H1 (cell line): ENCODE data around the gene WDR59. TPM values are rescaled to one million over a fixed set of nuclear protein-coding genes. Genes with fewer than 3 reads are reported as not detected.
"Not testable (repeated sequence)": the region's sequence is repeated elsewhere in the genome, so short reads cannot be mapped to it uniquely, and the experiment has no call there.

ENCODE experiments used
- CTCF ChIA-PET: fragments of 300-600 bp; sonication (Branson Sonifier 250); formaldehyde crosslinking; loops from one replicate; lab custom pipeline; 2021; ENCODE audit not compliant: partially characterized antibody; lab: Charles Lee
- POLR2A ChIA-PET: fragments of 300-600 bp; sonication (Branson Sonifier 250); formaldehyde crosslinking; loops from one replicate; lab custom pipeline; 2021; ENCODE audit warnings: inconsistent platforms; ENCODE audit not compliant: partially characterized antibody; lab: Charles Lee
- DNase-seq, 2 experiments: peaks; one replicate each; pipeline versions ENCODE4 v3.0.0 to v3.0.0-alpha.2; 2010 to 2022; ENCODE audit warnings: low spot score in 2 of 2, low read depth in 1 of 2, mixed read lengths in 1 of 2
- FAIRE-seq: peaks from 2 replicates; lab custom pipeline; 2011; peaks lifted over from hg19 to GRCh38; lab: Jason Lieb, UNC
- H2AFZ ChIP-seq: 2 replicates; pipeline ENCODE4 v1.8.1; 2012; ENCODE audit warnings: low read length, inconsistent platforms
- H2AK5ac ChIP-seq: 2 replicates; pipeline ENCODE4 v1.6.1; 2013; ENCODE audit warnings: low read depth, low read length
- H2BK120ac ChIP-seq: replicated peaks from 2 replicates; pipeline ENCODE3; 2013; ENCODE audit warnings: low read depth, low read length, inconsistent platforms
- H2BK12ac ChIP-seq: 2 replicates; pipeline ENCODE4 v1.6.1; 2013; ENCODE audit warnings: low read depth, low read length
- H2BK15ac ChIP-seq: 2 replicates; pipeline ENCODE4 v1.6.1; 2013; ENCODE audit warnings: low read length
- H2BK20ac ChIP-seq: 2 replicates; pipeline ENCODE4 v1.6.1; 2013; ENCODE audit warnings: low read length
- H2BK5ac ChIP-seq: 2 replicates; pipeline ENCODE4 v1.6.1; 2013; ENCODE audit warnings: low read depth, low read length
- H3K14ac ChIP-seq: 2 replicates; pipeline ENCODE4 v1.6.1; 2013; ENCODE audit warnings: inconsistent platforms; ENCODE audit not compliant: insufficient read length
- H3K18ac ChIP-seq: 2 replicates; pipeline ENCODE4 v1.6.1; 2013; ENCODE audit warnings: low read length; ENCODE audit errors: extremely low read depth
- H3K23ac ChIP-seq: 2 replicates; pipeline ENCODE4 v1.6.1; 2013; ENCODE audit warnings: inconsistent platforms; ENCODE audit not compliant: insufficient read length
- H3K23me2 ChIP-seq: 2 replicates; pipeline ENCODE4 v1.6.1; 2013; ENCODE audit warnings: low read depth, low read length
- H3K27ac ChIP-seq: 2 replicates; pipeline ENCODE4 v1.6.1; 2011; ENCODE audit warnings: low read depth, low read length, inconsistent platforms
- H3K27me3 ChIP-seq, 4 experiments: replicated peaks in 1 of 4; 1 replicate in 1 of 4; 2 replicates in 3 of 4; pipeline versions ENCODE4 v1.6.1 to v1.8.1; 2011 to 2013; ENCODE audit warnings: low read length in 3 of 4, mild to moderate bottlenecking in 3 of 4, inconsistent platforms in 2 of 4, mixed read lengths in 2 of 4, moderate library complexity in 1 of 4; ENCODE audit not compliant: control insufficient read depth in 3 of 4, insufficient read depth in 3 of 4; ENCODE audit errors: extremely low read depth in 1 of 4
- H3K36me3 ChIP-seq, 4 experiments: 2 replicates each; pipeline versions ENCODE4 v1.6.1 to v1.8.1; 2011 to 2013; ENCODE audit warnings: mild to moderate bottlenecking in 4 of 4, low read length in 3 of 4, moderate library complexity in 2 of 4, control low read depth in 1 of 4, inconsistent platforms in 1 of 4; ENCODE audit not compliant: insufficient read depth in 4 of 4, control insufficient read depth in 2 of 4
- H3K4ac ChIP-seq: replicated peaks from 2 replicates; pipeline ENCODE3; 2013; ENCODE audit warnings: low read length, low read depth, mixed read lengths, inconsistent platforms; ENCODE audit not compliant: insufficient read length
- H3K4me1 ChIP-seq, 4 experiments: replicated peaks in 1 of 4; 1 replicate in 1 of 4; 2 replicates in 3 of 4; pipeline versions ENCODE4 v1.6.1 to v1.8.1; 2011 to 2013; ENCODE audit warnings: low read length in 3 of 4, inconsistent platforms in 2 of 4, mixed read lengths in 1 of 4; ENCODE audit not compliant: insufficient read depth in 4 of 4, control insufficient read depth in 3 of 4
- H3K4me2 ChIP-seq, 2 experiments: 2 replicates each; pipeline versions ENCODE4 v1.6.1 to v1.8.1; 2011 to 2013; ENCODE audit warnings: low read depth in 2 of 2, low read length in 2 of 2, control low read depth in 1 of 2, inconsistent platforms in 1 of 2, mild to moderate bottlenecking in 1 of 2; ENCODE audit not compliant: insufficient read depth in 1 of 2
- H3K4me3 ChIP-seq, 4 experiments: fragments of 200-600, 300-600 bp in 1 of 4; sonication (generic), shearing (Covaris generic), sonication (Bioruptor Twin) in 1 of 4; 2 replicates each; pipeline versions ENCODE4 v1.5.1 to v1.8.1; 2011 to 2016; ENCODE audit warnings: low read length in 4 of 4, low read depth in 3 of 4, control low read depth in 2 of 4, inconsistent platforms in 2 of 4, mild to moderate bottlenecking in 2 of 4, mixed read lengths in 1 of 4, moderate library complexity in 1 of 4; ENCODE audit not compliant: insufficient read depth in 2 of 4; ENCODE audit errors: extremely low read depth in 1 of 4
- H3K56ac ChIP-seq: replicated peaks from 2 replicates; pipeline ENCODE3; 2013; ENCODE audit warnings: low read depth, mild to moderate bottlenecking, mixed read lengths, low read length, inconsistent platforms; ENCODE audit not compliant: insufficient read length
- H3K79me1 ChIP-seq: 2 replicates; pipeline ENCODE4 v1.6.1; 2013; ENCODE audit warnings: low read depth, low read length, control low read depth
- H3K79me2 ChIP-seq, 2 experiments: 2 replicates each; pipeline versions ENCODE4 v1.6.1 to v1.8.1; 2012 to 2013; ENCODE audit warnings: low read length in 2 of 2, mild to moderate bottlenecking in 2 of 2, inconsistent platforms in 1 of 2; ENCODE audit not compliant: insufficient read depth in 2 of 2, control insufficient read depth in 1 of 2
- H3K9ac ChIP-seq, 4 experiments: replicated peaks in 1 of 4; 1 replicate in 1 of 4; 2 replicates in 3 of 4; pipeline versions ENCODE4 v1.6.1 to v1.8.1; 2011 to 2013; ENCODE audit warnings: low read depth in 3 of 4, low read length in 3 of 4, control low read depth in 2 of 4, mild to moderate bottlenecking in 2 of 4, moderate library complexity in 2 of 4, inconsistent platforms in 1 of 4; ENCODE audit errors: extremely low read depth in 1 of 4
- H3K9me3 ChIP-seq, 2 experiments: 2 replicates each; pipeline versions ENCODE4 v1.6.1 to v1.8.1; 2012 to 2013; ENCODE audit warnings: mild to moderate bottlenecking in 2 of 2, moderate library complexity in 2 of 2, control low read depth in 1 of 2, inconsistent platforms in 1 of 2, low read depth in 1 of 2, low read length in 1 of 2, mixed read lengths in 1 of 2; ENCODE audit not compliant: insufficient read depth in 2 of 2
- H4K20me1 ChIP-seq, 2 experiments: replicated peaks in 1 of 2; 2 replicates each; pipeline versions ENCODE3 to v1.8.1; 2011 to 2013; ENCODE audit warnings: inconsistent platforms in 2 of 2, low read length in 2 of 2, mild to moderate bottlenecking in 1 of 2; ENCODE audit not compliant: insufficient read depth in 2 of 2, control insufficient read depth in 1 of 2
- H4K5ac ChIP-seq: 2 replicates; pipeline ENCODE4 v1.6.1; 2013; ENCODE audit warnings: low read length, low read depth, mixed read lengths, inconsistent platforms; ENCODE audit not compliant: insufficient read length
- H4K8ac ChIP-seq: 2 replicates; pipeline ENCODE4 v1.8.0; 2013; ENCODE audit warnings: mild to moderate bottlenecking, moderate library complexity, low read length, inconsistent platforms; ENCODE audit not compliant: insufficient read depth; ENCODE audit errors: extremely low read depth
- H4K91ac ChIP-seq: replicated peaks from 2 replicates; pipeline ENCODE3; 2013; ENCODE audit warnings: low read length, mixed read lengths, inconsistent platforms; ENCODE audit not compliant: insufficient read length
- BCL11A ChIP-seq, 2 experiments: IDR thresholded peaks; one replicate each; pipeline ENCODE4 v1.6.1; 2011; ENCODE audit warnings: low read depth in 2 of 2, low read length in 2 of 2, mild to moderate bottlenecking in 2 of 2
- JUN ChIP-seq: IDR thresholded peaks from 2 replicates; pipeline ENCODE4 v1.6.1; 2011; ENCODE audit warnings: low read depth, mild to moderate bottlenecking, improper control_type of control experiment, low read length
- WGBS, 2 experiments: shearing (Covaris generic) in 1 of 2; methylation state at CpG; one replicate each; pipeline versions ENCODE4 v1.1.6 to v1.1.7; 2013 to 2015; ENCODE audit warnings: low lambda C conversion rate in 2 of 2, mixed read lengths in 2 of 2, inconsistent platforms in 1 of 2, low coverage in 1 of 2, missing lambda C conversion rate in 1 of 2; ENCODE audit not compliant: insufficient replicate concordance in 2 of 2, insufficient coverage in 1 of 2, insufficient read length in 1 of 2; ENCODE audit errors: extremely low coverage in 1 of 2, missing lambda C conversion rate in 1 of 2; 5-methylcytosine and 5-hydroxymethylcytosine counted together
- polyA plus RNA-seq, 7 experiments: library from polyadenylated mRNA; depleted of rRNA in 3 of 7; stranded (reverse) in 5 of 7; unstranded in 2 of 7; fragments of >200 nt in 5 of 7; fragments of 200-250 nt in 2 of 7; gene quantifications; 1 replicate in 5 of 7; 2 replicates in 1 of 7; 4 replicates in 1 of 7; pipeline versions ENCODE4 v1.2.1 to v1.2.3, GENCODE V29; 2011 to 2013; ENCODE audit warnings: missing spikeins in 2 of 7, mixed read lengths in 2 of 7
- total RNA-seq: library from RNA; stranded (reverse); fragmentation: NEBNext Ultra II Directional; extraction: Animal tissue kit (Norgen Biotek cat#: 25700); gene quantifications from 2 replicates; pipeline ENCODE4 v1.2.1, GENCODE V29; 2021
- TF ChIP-seq, protein P1 (sequence below), 3 experiments: IDR thresholded peaks; 1 replicate in 2 of 3; 2 replicates in 1 of 3; pipeline versions ENCODE4 v1.5.1 to v1.6.1; 2011; ENCODE audit warnings: low read length in 3 of 3, mild to moderate bottlenecking in 3 of 3, inconsistent platforms in 2 of 3, low read depth in 1 of 3, moderate library complexity in 1 of 3; ENCODE audit not compliant: insufficient read depth in 1 of 3; ENCODE audit errors: control extremely low read depth in 1 of 3

The WDR59 gene
- total and polyA plus RNA-seq, 2 of the 8 experiments (the other 6 are each of a cell fraction or from before 2014, with no cell fraction given): 84.2 to 124 TPM

DNA sequence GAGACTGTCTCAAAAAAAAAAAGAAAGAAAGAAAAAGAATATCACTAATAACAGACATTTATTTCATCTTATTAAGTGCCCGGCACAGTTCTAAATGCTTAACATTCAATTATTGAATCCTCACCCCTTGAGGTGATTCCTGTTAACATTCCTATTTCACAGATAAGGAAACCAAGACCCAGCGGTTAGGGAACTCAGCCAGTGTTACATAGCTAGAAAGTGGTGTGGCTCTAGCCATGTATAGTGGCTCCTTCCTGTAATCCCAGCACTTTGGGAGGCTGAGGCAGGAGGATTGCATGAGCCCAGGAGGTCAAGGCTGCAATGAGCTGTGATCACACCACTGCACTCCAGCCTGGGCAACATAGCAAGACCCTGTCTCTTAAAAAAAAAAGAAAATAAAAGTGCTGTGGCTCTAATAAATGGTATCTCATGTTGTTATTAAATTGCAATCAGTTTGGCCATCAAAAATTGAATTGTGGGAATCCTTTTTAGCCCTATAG, 42.0 kb upstream of the WDR59 start (continued):
- TF ChIP-seq JUN (no peak), BCL11A (IDR thresholded peaks at IDR 0.05; ENCODE audit: low read depth in 2 of 2, low read length in 2 of 2) (no peak)
- TF ChIP-seq, protein P1, sequence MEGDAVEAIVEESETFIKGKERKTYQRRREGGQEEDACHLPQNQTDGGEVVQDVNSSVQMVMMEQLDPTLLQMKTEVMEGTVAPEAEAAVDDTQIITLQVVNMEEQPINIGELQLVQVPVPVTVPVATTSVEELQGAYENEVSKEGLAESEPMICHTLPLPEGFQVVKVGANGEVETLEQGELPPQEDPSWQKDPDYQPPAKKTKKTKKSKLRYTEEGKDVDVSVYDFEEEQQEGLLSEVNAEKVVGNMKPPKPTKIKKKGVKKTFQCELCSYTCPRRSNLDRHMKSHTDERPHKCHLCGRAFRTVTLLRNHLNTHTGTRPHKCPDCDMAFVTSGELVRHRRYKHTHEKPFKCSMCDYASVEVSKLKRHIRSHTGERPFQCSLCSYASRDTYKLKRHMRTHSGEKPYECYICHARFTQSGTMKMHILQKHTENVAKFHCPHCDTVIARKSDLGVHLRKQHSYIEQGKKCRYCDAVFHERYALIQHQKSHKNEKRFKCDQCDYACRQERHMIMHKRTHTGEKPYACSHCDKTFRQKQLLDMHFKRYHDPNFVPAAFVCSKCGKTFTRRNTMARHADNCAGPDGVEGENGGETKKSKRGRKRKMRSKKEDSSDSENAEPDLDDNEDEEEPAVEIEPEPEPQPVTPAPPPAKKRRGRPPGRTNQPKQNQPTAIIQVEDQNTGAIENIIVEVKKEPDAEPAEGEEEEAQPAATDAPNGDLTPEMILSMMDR (IDR thresholded peaks at IDR 0.05; ENCODE audit: control extremely low read depth in 1 of 3, insufficient read depth in 1 of 3, low read depth in 1 of 3, low read length in 3 of 3): no peak
- TF ChIP-seq, all 59 proteins: peak for 0

DNA sequence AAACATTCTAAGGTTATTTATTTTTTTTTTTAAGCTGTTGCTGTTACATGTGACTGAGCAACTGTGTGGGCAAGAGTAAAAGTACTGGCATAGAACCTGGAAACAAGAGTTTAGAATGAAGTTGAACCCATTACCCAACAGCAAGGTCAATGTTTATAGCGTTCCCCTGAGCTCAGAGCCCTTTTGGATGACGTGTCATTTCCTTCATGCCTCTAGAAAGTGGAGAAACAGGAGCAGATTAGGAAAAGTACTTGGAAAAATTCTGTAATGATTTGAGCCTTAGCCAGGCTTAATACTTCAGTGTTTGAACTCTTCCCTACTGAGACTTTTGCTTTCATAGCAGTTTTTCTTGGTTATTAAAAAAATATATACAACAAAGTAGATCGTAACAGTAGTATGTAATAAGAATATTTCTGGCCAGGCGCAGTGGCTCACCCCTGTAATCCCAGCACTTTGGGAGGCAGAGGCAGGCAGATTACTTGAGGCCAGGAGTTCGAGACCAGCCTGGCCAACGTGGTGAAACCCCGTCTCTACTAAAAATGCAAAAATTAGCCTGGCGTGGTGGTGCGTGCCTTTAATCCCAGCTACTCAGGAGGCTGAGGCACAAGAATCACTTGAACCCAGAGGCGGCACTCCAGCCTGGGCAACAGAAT, 41.4 kb upstream of the WDR59 start:
- H3K18ac ChIP-seq, H3K36me3 ChIP-seq, H3K4me1 ChIP-seq, H3K4ac ChIP-seq, H4K8ac ChIP-seq, H2BK5ac ChIP-seq, H2AFZ ChIP-seq, H2BK12ac ChIP-seq, H4K5ac ChIP-seq, H3K56ac ChIP-seq, H3K27ac ChIP-seq, H2BK15ac ChIP-seq, H3K14ac ChIP-seq, H3K79me1 ChIP-seq, H3K4me2 ChIP-seq, H3K23ac ChIP-seq, H4K91ac ChIP-seq, H2BK120ac ChIP-seq, H3K9me3 ChIP-seq, H2BK20ac ChIP-seq, H3K27me3 ChIP-seq, POLR2A ChIA-PET, H3K23me2 ChIP-seq, DNase-seq, H3K4me3 ChIP-seq, H2AK5ac ChIP-seq, FAIRE-seq, H3K9ac ChIP-seq: not testable (repeated sequence)
- CTCF ChIA-PET: interaction anchor here (1.0 to 2.0 kb wide), 3 partner anchors 12 to 85 kb away, joined by 3 to 7 read pairs (median 3); no protein-coding TSS in a partner anchor
- peaks cover 3 to 79% of the 10 kb centered on the region in 2 experiments for H3K79me2 ChIP-seq
- 97% methylated on average over 10 of the region's 10 CpGs; no CpG with 5 or more reads in 1 of the 2 experiments for WGBS, 2 experiments
- peaks cover 4 to 10% of the 10 kb centered on the region in 2 experiments for H4K20me1 ChIP-seq
